ENCODE results near the gene ST3GAL3. TPM values are rescaled to one million over a fixed set of nuclear protein-coding genes. Genes with fewer than 3 reads are reported as not detected.

ST3GAL3 gene
- total RNA-seq, 1 donor from 2014 or later: 13.6 TPM

DNA sequence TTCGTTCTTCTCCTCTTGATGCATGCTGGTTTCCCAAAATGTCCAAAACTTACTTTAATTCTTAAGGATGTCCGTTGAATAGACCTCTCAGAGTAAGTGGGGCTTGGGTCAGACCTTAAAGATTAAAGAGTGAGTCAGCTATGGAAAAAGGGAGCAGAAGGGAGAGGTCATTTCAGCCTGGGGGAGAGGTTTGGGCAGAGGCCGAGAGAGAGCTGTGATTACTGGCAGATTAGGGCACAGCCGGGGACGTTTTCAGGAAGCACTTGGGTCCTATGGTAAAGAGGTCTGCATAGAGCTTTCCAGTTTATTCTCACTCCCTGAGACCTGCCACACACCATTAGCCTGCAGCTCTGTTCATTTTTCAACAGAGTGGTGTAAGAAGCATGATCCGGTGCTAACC, 14.0 kb upstream of the ST3GAL3 start:
- H3K36me3 Mint-ChIP-seq: peaks cover 31% of the 10 kb centered on the region
- H3K27me3 Mint-ChIP-seq (ENCODE audit: insufficient read depth, low read depth): peaks cover 2% of the 10 kb centered on the region
- H3K27ac Mint-ChIP-seq: no peak overlapping the region

GRCh38 chr1:43699281-43699680, 8.1 kb upstream of the ST3GAL3 start:
- DNase-seq (ENCODE audit: low spot score): no peak
- Histone ChIP-seq H3K27ac (no peak overlapping the region), H3K79me2 (ENCODE audit: low read depth) (no peaks in the 10 kb centered on the region), H3K9me3 (ENCODE audit: low read depth) (no peaks in the 10 kb centered on the region), H3K4me1 (no peaks in the 10 kb centered on the region), H3F3A (ENCODE audit: low read depth) (no peaks in the 10 kb centered on the region), H3K4me3 (no peak overlapping the region), H3K9ac (no peak overlapping the region), H3K36me3 (peaks cover 12% of the 10 kb centered on the region), H2AFZ (replicated peaks) (no peak overlapping the region), H3K4me2 (no peak overlapping the region), H4K20me1 (ENCODE audit: low read depth) (no peaks in the 10 kb centered on the region), H3K27me3 (no peaks in the 10 kb centered on the region)
- peaks cover 16% of the 10 kb centered on the region for H3K36me3 Mint-ChIP-seq
- TF ChIP-seq CTCF (IDR thresholded peaks at IDR 0.05) (no peak), EZH2 (IDR thresholded peaks at IDR 0.05) (no peak), EZH2phosphoT487 (IDR thresholded peaks at IDR 0.05) (no peak)
- H3K27me3 Mint-ChIP-seq (ENCODE audit: insufficient read depth, low read depth): no peaks in the 10 kb centered on the region
- H3K9me3 Mint-ChIP-seq: no peaks in the 10 kb centered on the region
- H3K4me3 Mint-ChIP-seq: no peak overlapping the region
- H3K27ac Mint-ChIP-seq: no peak overlapping the region
- no peaks in the 10 kb centered on the region for H3K4me1 Mint-ChIP-seq

More for the DNA sequence above, 14.0 kb upstream of the ST3GAL3 start:
- Histone ChIP-seq H3K79me2 (ENCODE audit: low read depth) (no peaks in the 10 kb centered on the region), H3K4me3 (no peak overlapping the region), H2AFZ (replicated peaks) (no peak overlapping the region), H3K4me2 (no peak overlapping the region), H3K27me3 (no peaks in the 10 kb centered on the region), H3K27ac (no peak overlapping the region), H4K20me1 (ENCODE audit: low read depth) (peaks cover 23% of the 10 kb centered on the region), H3K9ac (no peak overlapping the region), H3K36me3 (peaks cover 12% of the 10 kb centered on the region), H3K4me1 (no peaks in the 10 kb centered on the region), H3K9me3 (ENCODE audit: low read depth) (no peaks in the 10 kb centered on the region), H3F3A (ENCODE audit: low read depth) (no peaks in the 10 kb centered on the region)
- DNase-seq (ENCODE audit: low spot score): no peak
- TF ChIP-seq EZH2 (IDR thresholded peaks at IDR 0.05) (no peak), EZH2phosphoT487 (IDR thresholded peaks at IDR 0.05) (no peak), CTCF (IDR thresholded peaks at IDR 0.05) (no peak)
- Mint-ChIP-seq H3K4me1 (no peaks in the 10 kb centered on the region), H3K4me3 (no peak overlapping the region), H3K9me3 (no peaks in the 10 kb centered on the region)

DNA sequence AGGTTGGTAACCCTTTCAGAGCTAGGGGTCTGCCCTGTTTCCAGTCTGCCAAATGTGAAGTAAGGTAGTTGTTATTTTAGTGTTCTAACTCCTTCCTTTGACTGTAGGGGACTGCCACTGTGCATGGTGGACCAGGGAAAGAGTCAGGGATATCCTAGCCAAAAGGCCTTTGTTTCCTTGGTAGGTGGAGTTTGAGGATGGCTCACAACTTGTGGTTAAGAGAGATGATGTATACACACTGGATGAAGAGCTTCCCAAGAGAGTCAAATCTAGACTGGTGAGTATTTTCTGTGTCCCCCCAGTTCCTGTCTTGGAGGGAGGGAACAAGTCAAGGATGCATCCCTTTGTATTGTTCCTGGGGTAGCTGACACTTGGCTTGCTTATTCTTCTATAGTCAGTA, 3.5 kb upstream of the ST3GAL3 start:
- Histone ChIP-seq H3K79me2 (ENCODE audit: low read depth) (peaks cover 25% of the 10 kb centered on the region), H3K27ac (no peak overlapping the region), H4K20me1 (ENCODE audit: low read depth) (peaks cover 22% of the 10 kb centered on the region), H3K4me2 (no peak overlapping the region), H3K4me3 (no peak overlapping the region), H3K9me3 (ENCODE audit: low read depth) (no peaks in the 10 kb centered on the region), H3K9ac (no peak overlapping the region), H3K4me1 (peaks cover 19% of the 10 kb centered on the region), H2AFZ (replicated peaks) (no peak overlapping the region), H3K27me3 (no peaks in the 10 kb centered on the region), H3K36me3 (peaks cover 12% of the 10 kb centered on the region), H3F3A (ENCODE audit: low read depth) (peaks cover 27% of the 10 kb centered on the region)
- Mint-ChIP-seq H3K4me3 (no peak overlapping the region), H3K36me3 (peaks cover 9% of the 10 kb centered on the region), H3K4me1 (peaks cover 24% of the 10 kb centered on the region), H3K27me3 (ENCODE audit: insufficient read depth, low read depth) (peaks cover 2% of the 10 kb centered on the region), H3K27ac (no peak overlapping the region), H3K9me3 (no peaks in the 10 kb centered on the region)
- no peak for DNase-seq (ENCODE audit: low spot score)
- TF ChIP-seq EZH2phosphoT487 (IDR thresholded peaks at IDR 0.05) (no peak), CTCF (IDR thresholded peaks at IDR 0.05) (no peak)
